RWPE2 (cell line): ENCODE results near the gene IRF9.

Experiments used
- ATAC-seq: fragments of 200-7000 bp; cut with Tn5 transposase; 3 replicates; pipeline ENCODE4 v1.9.1; 2021; ENCODE audit warnings: low read depth
- DNase-seq: peaks from one replicate; pipeline ENCODE4 v3.0.0-alpha.2; 2020; ENCODE audit warnings: low spot score
- H3K27ac ChIP-seq: fragments of 450-650 bp; 2 replicates; pipeline ENCODE4 v1.5.1; 2017; ENCODE audit warnings: mild to moderate bottlenecking; ENCODE audit not compliant: poor library complexity, severe bottlenecking
- H3K27me3 ChIP-seq: fragments of 250-450 bp; sonication (Bioruptor Pico); 2 replicates; pipeline ENCODE4 v1.5.1; 2021; ENCODE audit warnings: mild to moderate bottlenecking, moderate library complexity; ENCODE audit not compliant: insufficient read depth, poor library complexity, severe bottlenecking
- H3K36me3 ChIP-seq: fragments of 250-450 bp; sonication (Bioruptor Pico); 2 replicates; pipeline ENCODE4 v1.5.1; 2020; ENCODE audit warnings: low read depth, mild to moderate bottlenecking, moderate library complexity
- H3K4me1 ChIP-seq: fragments of 250-450 bp; sonication (Bioruptor Pico); 2 replicates; pipeline ENCODE4 v1.5.1; 2021; ENCODE audit warnings: mild to moderate bottlenecking, moderate library complexity; ENCODE audit not compliant: insufficient read depth, poor library complexity, severe bottlenecking
- H3K4me3 ChIP-seq: fragments of 250-450 bp; sonication (Bioruptor Pico); 2 replicates; pipeline ENCODE4 v1.5.1; 2021; ENCODE audit warnings: mild to moderate bottlenecking, moderate library complexity; ENCODE audit not compliant: severe bottlenecking
- H3K9me3 ChIP-seq: fragments of 250-450 bp; sonication (Bioruptor Pico); 2 replicates; pipeline ENCODE4 v1.5.1; 2021; ENCODE audit warnings: mild to moderate bottlenecking, moderate library complexity; ENCODE audit not compliant: severe bottlenecking
- CTCF ChIP-seq: fragments of 450-650 bp; IDR thresholded peaks from one replicate; pipeline ENCODE4 v1.5.1; 2017; ENCODE audit warnings: mild to moderate bottlenecking, moderate library complexity; ENCODE audit not compliant: poor library complexity, severe bottlenecking

IRF9 gene

GRCh38 chr14:24121210-24121609 is 39.9 kb upstream of the IRF9 start:
- H3K4me1 ChIP-seq: no peaks in the 10 kb centered on the region
- H3K27ac ChIP-seq: no peak overlapping the region
- no peak for DNase-seq
- no peaks in the 10 kb centered on the region for H3K9me3 ChIP-seq
- no peaks in the 10 kb centered on the region for H3K27me3 ChIP-seq
- peaks cover 49% of the 10 kb centered on the region for H3K36me3 ChIP-seq
- no peak overlapping the region for H3K4me3 ChIP-seq
- no peak for TF ChIP-seq CTCF
- ATAC-seq: no peak

- Histone ChIP-seq H3K27me3 (no peaks in the 10 kb centered on the region), H3K36me3 (peaks cover 38% of the 10 kb centered on the region), H3K27ac (no peak overlapping the region), H3K9me3 (no peaks in the 10 kb centered on the region), H3K4me3 (no peak overlapping the region), H3K4me1 (no peaks in the 10 kb centered on the region)
- TF ChIP-seq CTCF: no peak
- no peak for DNase-seq
- no peak for ATAC-seq
Observed at GRCh38 chr14:24122416-24122815, 38.6 kb upstream of the IRF9 start.

GRCh38 chr14:24122898-24123297 is 38.2 kb upstream of the IRF9 start:
- Histone ChIP-seq H3K4me3 (no peak overlapping the region), H3K27ac (no peak overlapping the region), H3K27me3 (no peaks in the 10 kb centered on the region), H3K9me3 (no peaks in the 10 kb centered on the region), H3K36me3 (peaks cover 34% of the 10 kb centered on the region), H3K4me1 (no peaks in the 10 kb centered on the region)
- ATAC-seq (no peak), DNase-seq (no peak)
- TF ChIP-seq CTCF: no peak

GRCh38 chr14:24123424-24124417 is 37.3 kb upstream of the IRF9 start:
- H3K4me1 ChIP-seq: no peaks in the 10 kb centered on the region
- H3K27ac ChIP-seq: no peak overlapping the region
- peak; percentile 26; the same call in 1 of the 3 replicates for ATAC-seq
- no peak for DNase-seq
- no peaks in the 10 kb centered on the region for H3K9me3 ChIP-seq
- TF ChIP-seq CTCF: no peak
- H3K4me3 ChIP-seq: no peak overlapping the region
- no peaks in the 10 kb centered on the region for H3K27me3 ChIP-seq
- peaks cover 25% of the 10 kb centered on the region for H3K36me3 ChIP-seq

GRCh38 chr14:24126939-24127338 is 34.1 kb upstream of the IRF9 start:
- Histone ChIP-seq H3K27ac (no peak overlapping the region), H3K4me3 (no peak overlapping the region), H3K9me3 (no peaks in the 10 kb centered on the region), H3K36me3 (no peaks in the 10 kb centered on the region), H3K27me3 (no peaks in the 10 kb centered on the region), H3K4me1 (no peaks in the 10 kb centered on the region)
- no peak for TF ChIP-seq CTCF
- DNase-seq (no peak), ATAC-seq (no peak)
